GM12872 (cell line): ENCODE data around the gene DYNC1I1.

ENCODE experiments used
- CTCF ChIP-seq: IDR thresholded peaks from 3 replicates; pipeline ENCODE4 v1.5.1; 2011; ENCODE audit warnings: low read depth, mild to moderate bottlenecking, low read length, moderate library complexity; ENCODE audit not compliant: insufficient read depth

Gene DYNC1I1

GRCh38 chr7:96017877-96018276, 245.5 kb downstream of the DYNC1I1 start:
- no peak for TF ChIP-seq CTCF

GRCh38 chr7:96021568-96021967, 249.2 kb downstream of the DYNC1I1 start:
- TF ChIP-seq CTCF, result no peak

GRCh38 chr7:96023387-96023786, 251.0 kb downstream of the DYNC1I1 start:
- no peak for TF ChIP-seq CTCF

- TF ChIP-seq CTCF, result no peak
Observed at GRCh38 chr7:96026010-96026409, 253.7 kb downstream of the DYNC1I1 start.

- TF ChIP-seq CTCF, result no peak
Observed at GRCh38 chr7:96026611-96027010, 254.3 kb downstream of the DYNC1I1 start.

- TF ChIP-seq CTCF, result no peak
Observed at GRCh38 chr7:96028729-96029128, 256.4 kb downstream of the DYNC1I1 start.

- no peak for TF ChIP-seq CTCF
Observed at GRCh38 chr7:96033009-96033598, 260.8 kb downstream of the DYNC1I1 start.
